ENCODE results near the gene TAS2R20.

GRCh38 chr12:11026118-11026517, 28.0 kb upstream of the TAS2R20 start:
- no peak for TF ChIP-seq POLR2A (IDR thresholded peaks at IDR 0.05; ENCODE audit: low read depth)
- no peak for TF ChIP-seq CTCF (IDR thresholded peaks at IDR 0.05)
- no peak for TF ChIP-seq POLR2AphosphoS5 (IDR thresholded peaks at IDR 0.05)
- no peak for TF ChIP-seq EP300 (IDR thresholded peaks at IDR 0.05)
